AG04450 (cell line): ENCODE measurements around the gene PITX2. TPM values are rescaled to one million over a fixed set of nuclear protein-coding genes. Genes with fewer than 3 reads are reported as not detected.

Experiments
- CTCF ChIA-PET: fragments of 300-600, 350-600 bp; formaldehyde crosslinking; extraction: SDS; loops from one replicate; lab custom pipeline; 2022; ENCODE audit warnings: antibody characterized with exemption, inconsistent platforms; lab: Charles Lee
- POLR2A ChIA-PET: fragments of 350-600 bp; formaldehyde crosslinking; extraction: SDS; loops from one replicate; lab custom pipeline; 2021; ENCODE audit warnings: antibody characterized with exemption, inconsistent platforms; lab: Yijun Ruan, JAX
- DNase-seq: peaks from one replicate; pipeline ENCODE4 v3.0.0-alpha.2; 2011; ENCODE audit warnings: low read depth, low spot score
- H3K27ac ChIP-seq: one replicate; pipeline ENCODE4 v1.5.1; 2012; ENCODE audit warnings: low read depth, low read length, control low read depth
- H3K27me3 ChIP-seq: one replicate; pipeline ENCODE4 v1.6.0; 2012; ENCODE audit warnings: low read length; ENCODE audit not compliant: control insufficient read depth, insufficient read depth
- H3K4me3 ChIP-seq: 2 replicates; pipeline ENCODE4 v1.5.1; 2011; ENCODE audit warnings: mild to moderate bottlenecking, low read depth, low read length, control low read depth
- H3K9me3 ChIP-seq: 2 replicates; pipeline ENCODE4 v1.5.1; 2012; ENCODE audit warnings: low read length; ENCODE audit not compliant: control insufficient read depth, insufficient read depth
- polyA plus RNA-seq: library from polyadenylated mRNA; depleted of rRNA; stranded (reverse); fragments of >200 nt; gene quantifications from 2 replicates; pipeline ENCODE4 v1.2.3, GENCODE V29; 2011
- TF ChIP-seq, protein P1 (sequence below): IDR thresholded peaks from 2 replicates; pipeline ENCODE4 v1.5.1; 2011; ENCODE audit warnings: low read depth, low read length, control low read depth, inconsistent platforms

Gene PITX2
- polyA plus RNA-seq, 1 experiment: 0.07 TPM

GRCh38 chr4:110620691-110621327 is 2.1 kb downstream of the PITX2 start:
- H3K27ac ChIP-seq: no peak overlapping the region
- H3K4me3 ChIP-seq: no peak overlapping the region
- POLR2A ChIA-PET: no interaction called here
- H3K9me3 ChIP-seq: peaks cover 40% of the 10 kb centered on the region
- DNase-seq: no peak
- CTCF ChIA-PET: interaction anchor here (0.5 to 1.9 kb wide), 6 partner anchors 11 to 1515 kb away, joined by 3 to 5 read pairs (median 4); no protein-coding TSS in a partner anchor
- peaks cover 95% of the 10 kb centered on the region for H3K27me3 ChIP-seq
- TF ChIP-seq, protein P1, sequence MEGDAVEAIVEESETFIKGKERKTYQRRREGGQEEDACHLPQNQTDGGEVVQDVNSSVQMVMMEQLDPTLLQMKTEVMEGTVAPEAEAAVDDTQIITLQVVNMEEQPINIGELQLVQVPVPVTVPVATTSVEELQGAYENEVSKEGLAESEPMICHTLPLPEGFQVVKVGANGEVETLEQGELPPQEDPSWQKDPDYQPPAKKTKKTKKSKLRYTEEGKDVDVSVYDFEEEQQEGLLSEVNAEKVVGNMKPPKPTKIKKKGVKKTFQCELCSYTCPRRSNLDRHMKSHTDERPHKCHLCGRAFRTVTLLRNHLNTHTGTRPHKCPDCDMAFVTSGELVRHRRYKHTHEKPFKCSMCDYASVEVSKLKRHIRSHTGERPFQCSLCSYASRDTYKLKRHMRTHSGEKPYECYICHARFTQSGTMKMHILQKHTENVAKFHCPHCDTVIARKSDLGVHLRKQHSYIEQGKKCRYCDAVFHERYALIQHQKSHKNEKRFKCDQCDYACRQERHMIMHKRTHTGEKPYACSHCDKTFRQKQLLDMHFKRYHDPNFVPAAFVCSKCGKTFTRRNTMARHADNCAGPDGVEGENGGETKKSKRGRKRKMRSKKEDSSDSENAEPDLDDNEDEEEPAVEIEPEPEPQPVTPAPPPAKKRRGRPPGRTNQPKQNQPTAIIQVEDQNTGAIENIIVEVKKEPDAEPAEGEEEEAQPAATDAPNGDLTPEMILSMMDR: no peak

- POLR2A ChIA-PET: no interaction called here
- no peak for DNase-seq
- TF ChIP-seq, protein P1: no peak
- Histone ChIP-seq H3K4me3 (no peak overlapping the region), H3K27me3 (peaks cover 96% of the 10 kb centered on the region), H3K27ac (no peak overlapping the region), H3K9me3 (peaks cover 42% of the 10 kb centered on the region)
- CTCF ChIA-PET: interaction anchor here (0.5 to 1.9 kb wide), 3 partner anchors 11 to 1021 kb away, joined by 3 to 5 read pairs (median 3); no protein-coding TSS in a partner anchor
Observed at GRCh38 chr4:110620322-110620690, 2.6 kb downstream of the PITX2 start.

DNA sequence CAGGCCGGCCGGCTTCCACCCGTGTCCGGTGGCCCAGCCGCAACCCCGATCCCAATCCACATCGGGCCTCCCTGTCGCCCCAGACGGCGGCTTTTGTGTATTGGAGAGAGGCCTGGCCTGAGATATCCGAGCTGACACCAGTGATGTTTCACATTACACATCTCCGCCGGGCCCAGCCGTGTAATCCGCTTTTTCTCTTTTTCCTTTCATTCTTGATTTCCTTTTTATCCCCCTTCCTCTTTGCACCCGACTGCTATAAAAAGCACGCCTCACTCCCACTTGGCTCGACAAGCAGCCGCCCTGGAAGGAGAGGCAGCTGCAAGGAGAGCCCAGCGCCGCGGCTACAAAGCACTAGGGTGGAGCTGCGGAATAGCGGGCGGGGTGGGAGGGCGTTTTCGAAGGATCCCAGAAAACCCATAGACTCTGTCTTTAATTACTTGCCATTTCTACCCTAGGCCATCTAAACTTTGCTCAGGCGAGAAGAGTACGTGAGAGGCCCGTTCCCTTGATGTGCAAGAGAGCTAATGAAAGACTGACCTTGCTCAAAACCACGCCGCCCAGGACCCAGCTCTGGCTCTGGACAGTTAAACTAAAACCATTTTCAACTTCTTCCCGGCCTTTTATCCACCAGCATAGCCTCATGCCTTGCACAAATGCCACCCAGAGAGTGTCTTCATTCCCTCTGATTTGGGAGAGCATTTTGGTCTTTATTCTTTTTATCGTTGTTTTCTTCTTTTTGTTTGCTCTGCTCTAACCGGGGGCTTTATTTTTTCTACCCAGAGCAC is 3.2 kb downstream of the PITX2 start:
- CTCF ChIA-PET: interaction anchor here (1.1 to 1.9 kb wide), 2 partner anchors 12 to 29 kb away, joined by 3 to 5 read pairs; no protein-coding TSS in a partner anchor
- Histone ChIP-seq H3K27ac (no peak overlapping the region), H3K9me3 (peaks cover 42% of the 10 kb centered on the region), H3K27me3 (peaks cover 97% of the 10 kb centered on the region), H3K4me3 (no peak overlapping the region)
- POLR2A ChIA-PET: no interaction called here
- no peak for DNase-seq
- TF ChIP-seq, protein P1: no peak

DNA sequence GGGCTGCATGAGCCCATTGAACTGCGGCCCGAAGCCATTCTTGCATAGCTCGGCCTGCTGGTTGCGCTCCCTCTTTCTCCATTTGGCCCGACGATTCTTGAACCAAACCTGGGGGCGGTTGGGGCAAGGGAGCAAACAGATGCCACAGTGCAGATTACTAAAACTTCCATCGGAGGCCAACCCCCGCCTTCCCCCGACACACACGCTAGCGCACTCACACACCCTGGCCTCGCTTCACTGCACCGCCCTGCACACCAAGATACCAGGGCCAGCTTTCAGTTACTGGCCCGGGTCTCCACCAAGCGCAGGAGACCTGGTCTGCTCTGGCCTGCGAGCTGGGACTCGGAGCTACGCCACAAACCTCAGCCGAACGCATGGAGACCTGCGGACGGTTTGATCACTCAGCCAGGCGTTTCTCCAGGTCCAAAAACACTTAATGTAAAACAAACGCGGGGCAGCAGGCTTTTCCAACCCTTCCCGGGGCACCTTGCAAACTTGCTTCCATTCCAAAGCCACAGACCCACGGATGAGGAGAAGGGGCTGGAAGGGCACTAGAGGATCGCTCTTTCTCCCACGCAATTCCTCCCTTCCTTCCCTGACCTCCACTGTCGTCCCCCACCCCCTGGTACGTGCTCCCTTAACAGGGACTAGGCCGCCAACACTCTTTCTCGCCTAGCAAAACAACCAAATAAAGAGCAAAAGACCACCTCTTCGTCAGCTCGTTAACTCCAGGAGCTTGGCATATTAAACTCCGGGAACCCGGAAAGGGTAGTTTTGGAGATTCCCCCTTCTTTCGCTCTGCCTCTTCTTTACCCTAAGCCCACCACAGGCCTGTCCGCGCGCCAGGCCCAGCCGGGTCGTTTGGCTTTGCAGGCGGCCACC is 4.1 kb downstream of the PITX2 start:
- H3K27me3 ChIP-seq: peaks cover 98% of the 10 kb centered on the region
- TF ChIP-seq, protein P1: no peak

More for the DNA sequence above, 4.1 kb downstream of the PITX2 start:
- Histone ChIP-seq H3K9me3 (peaks cover 42% of the 10 kb centered on the region), H3K4me3 (no peak overlapping the region), H3K27ac (no peak overlapping the region)
- POLR2A ChIA-PET: no interaction called here
- no peak for DNase-seq
- CTCF ChIA-PET: no interaction called here
